ENCODE data around the gene GAK.

- TF ChIP-seq CTCF (IDR thresholded peaks at IDR 0.05 in 4 of 5, conservative IDR thresholded peaks at IDR 0.05 in 1 of 5): no peak
- TF ChIP-seq POLR2A (IDR thresholded peaks at IDR 0.05): no peak
Observed at GRCh38 chr4:871484-871883, 60.6 kb downstream of the GAK start.

Data from gastrocnemius medialis (tissue), 4 donors.